Measurements from ENCODE around the gene ATP5MG.
A peak's percentile ranks its signal among the peaks of the same experiment; 100 is the strongest.
"Not testable (repeated sequence)": the region's sequence is repeated elsewhere in the genome, so short reads cannot be mapped to it uniquely, and the experiment has no call there.

The ATP5MG gene

GRCh38 chr11:118406599-118407166 is 5.3 kb downstream of the ATP5MG start:
- no peak for DNase-seq (ENCODE audit: low read depth in 3 of 3)

- no peak for DNase-seq (ENCODE audit: low read depth in 3 of 3)
Observed at GRCh38 chr11:118410055-118410745, 8.8 kb downstream of the ATP5MG start.

GRCh38 chr11:118411530-118411929 is 10.1 kb downstream of the ATP5MG start:
- DNase-seq (ENCODE audit: low read depth in 3 of 3) = no peak

GRCh38 chr11:118412921-118413320 is 11.5 kb downstream of the ATP5MG start:
- DNase-seq (ENCODE audit: low read depth in 3 of 3) = no peak

GRCh38 chr11:118415062-118415738 is 13.8 kb downstream of the ATP5MG start:
- DNase-seq (ENCODE audit: low read depth in 3 of 3) = no peak

GRCh38 chr11:118415739-118416068 is 14.3 kb downstream of the ATP5MG start:
- DNase-seq (ENCODE audit: low read depth in 3 of 3) = no peak

- not testable (repeated sequence) for DNase-seq (ENCODE audit: low read depth in 3 of 3)
Observed at GRCh38 chr11:118416900-118417299, 15.5 kb downstream of the ATP5MG start.

- no peak for DNase-seq (ENCODE audit: low read depth in 3 of 3)
Observed at GRCh38 chr11:118417801-118418200, 16.4 kb downstream of the ATP5MG start.

- DNase-seq (ENCODE audit: low read depth in 3 of 3) = no peak
Observed at GRCh38 chr11:118418766-118419165, 17.4 kb downstream of the ATP5MG start.

GRCh38 chr11:118427707-118428106 is 26.3 kb downstream of the ATP5MG start:
- no peak for DNase-seq (ENCODE audit: low read depth in 3 of 3)

GRCh38 chr11:118430956-118431355 is 29.6 kb downstream of the ATP5MG start:
- DNase-seq (ENCODE audit: low read depth in 3 of 3) = no peak

GRCh38 chr11:118434123-118434552 is 32.7 kb downstream of the ATP5MG start:
- DNase-seq (ENCODE audit: low read depth in 3 of 3) = no peak

GRCh38 chr11:118434553-118435289 is 33.3 kb downstream of the ATP5MG start:
- DNase-seq (ENCODE audit: low read depth in 3 of 3) = peak in 2 of 3 experiments; percentile 13 to 15

GRCh38 chr11:118435290-118435892 is 34.0 kb downstream of the ATP5MG start:
- peak in 2 of 3 experiments; percentile 35 to 44 for DNase-seq (ENCODE audit: low read depth in 3 of 3)

- DNase-seq (ENCODE audit: low read depth in 3 of 3) = peak; percentile 84 to 96 (median 87)
Observed at GRCh38 chr11:118435893-118436624, 34.7 kb downstream of the ATP5MG start, which contains the start of gene KMT2A. Gene KMT2A (plus strand): TSS chr11:118436492. CDS start chr11:118436513, 21 bp downstream.

GRCh38 chr11:118436639-118437207 is 35.3 kb downstream of the ATP5MG start:
- DNase-seq (ENCODE audit: low read depth in 3 of 3) = peak in 1 of 3 experiments; percentile 31

GRCh38 chr11:118437208-118438125 is 36.1 kb downstream of the ATP5MG start:
- DNase-seq (ENCODE audit: low read depth in 3 of 3) = peak in 2 of 3 experiments; percentile 16 to 26

GRCh38 chr11:118438314-118438931 is 37.0 kb downstream of the ATP5MG start:
- peak in 2 of 3 experiments; percentile 12 to 16 for DNase-seq (ENCODE audit: low read depth in 3 of 3)

- no peak for DNase-seq (ENCODE audit: low read depth in 3 of 3)
Observed at GRCh38 chr11:118439646-118440045, 38.2 kb downstream of the ATP5MG start.
